Choroid plexus epithelial cell (primary cell): ENCODE data around the gene GATA2.

Experiments used
- DNase-seq: peaks from one replicate; pipeline ENCODE4 v3.0.0-alpha.2; 2010; ENCODE audit warnings: low read depth
- H3K4me3 ChIP-seq: 2 replicates; pipeline ENCODE4 v1.5.1; 2011; ENCODE audit warnings: low read depth, mild to moderate bottlenecking, control low read depth, low read length, moderate library complexity
- CTCF ChIP-seq: conservative IDR thresholded peaks from 2 replicates; pipeline ENCODE4 v1.5.1; 2011; ENCODE audit warnings: low read depth, mild to moderate bottlenecking, control low read depth, inconsistent platforms, low read length, moderate library complexity

The GATA2 gene

GRCh38 chr3:128472449-128473179 is 20.4 kb downstream of the GATA2 start:
- no peak for DNase-seq
- no peak for TF ChIP-seq CTCF
- H3K4me3 ChIP-seq = no peak overlapping the region

GRCh38 chr3:128471720-128472119 is 21.3 kb downstream of the GATA2 start:
- TF ChIP-seq CTCF = no peak
- DNase-seq = no peak
- H3K4me3 ChIP-seq = no peak overlapping the region

GRCh38 chr3:128471110-128471509 is 21.9 kb downstream of the GATA2 start:
- DNase-seq = no peak
- no peak overlapping the region for H3K4me3 ChIP-seq
- TF ChIP-seq CTCF = no peak

- DNase-seq = no peak
- H3K4me3 ChIP-seq = no peak overlapping the region
- no peak for TF ChIP-seq CTCF
Observed at GRCh38 chr3:128470134-128470899, 22.7 kb downstream of the GATA2 start.

- TF ChIP-seq CTCF = no peak
- H3K4me3 ChIP-seq = no peak overlapping the region
- no peak for DNase-seq
Observed at GRCh38 chr3:128469556-128469955, 23.4 kb downstream of the GATA2 start.

GRCh38 chr3:128468791-128469527 is 24.0 kb downstream of the GATA2 start:
- DNase-seq = no peak
- no peak for TF ChIP-seq CTCF
- H3K4me3 ChIP-seq = no peak overlapping the region
